Vagina (tissue), 2 donors: ENCODE data around the gene BLNK. TPM values are rescaled to one million over a fixed set of nuclear protein-coding genes. Genes with fewer than 3 reads are reported as not detected.

Experiments
- DNase-seq, 2 donors: peaks; one replicate each; pipeline ENCODE4 v3.0.0-alpha.2; 2017; ENCODE audit errors: extremely low spot score in 2 of 2
- H3K27ac ChIP-seq: fragments of 200-600 bp; sonication (generic); one replicate; pipeline ENCODE4 v1.5.1; 2019
- H3K27me3 ChIP-seq: fragments of 200-600 bp; sonication (generic); one replicate; pipeline ENCODE4 v1.5.1; 2019
- H3K36me3 ChIP-seq, 2 donors: fragments of 200-600 bp; sonication (generic); one replicate each; pipeline ENCODE4 v1.5.1; 2017 to 2019
- H3K4me1 ChIP-seq: fragments of 200-600 bp; sonication (generic); one replicate; pipeline ENCODE4 v1.5.1; 2019
- H3K4me3 ChIP-seq, 2 donors: fragments of 200-600 bp; sonication (generic); 1 replicate in 1 of 2; 2 replicates in 1 of 2; pipeline ENCODE4 v1.5.1; 2016 to 2019
- H3K9me3 ChIP-seq: fragments of 200-600 bp; sonication (generic); one replicate; pipeline ENCODE4 v1.5.1; 2019
- POLR2A ChIP-seq, 2 donors: fragments of 450-650 bp; IDR thresholded peaks; one replicate each; pipeline ENCODE4 v1.6.1; 2017; ENCODE audit warnings: antibody characterized with exemption in 2 of 2, mild to moderate bottlenecking in 2 of 2, moderate library complexity in 2 of 2
- POLR2AphosphoS5 ChIP-seq, 2 donors: sonication (generic); formaldehyde crosslinking; IDR thresholded peaks; one replicate each; pipeline ENCODE4 v1.9.0; 2017; ENCODE audit warnings: antibody characterized with exemption in 2 of 2, mild to moderate bottlenecking in 2 of 2, low read depth in 1 of 2; ENCODE audit not compliant: insufficient read depth in 1 of 2
- intact Hi-C: fragments of 100-400 bp; cut with DNase I; formaldehyde crosslinking; loops from one replicate; pipeline ENCODE4 v1.15.1; 2023
- total RNA-seq: library from RNA; depleted of rRNA; stranded (reverse); fragments of >200 nt; gene quantifications from one replicate; pipeline ENCODE4 v1.2.3, GENCODE V29; 2016
- TF ChIP-seq, protein P1 (sequence below), 3 experiments: fragments of 450-650 bp in 2 of 3; fragments of 200-600 bp in 1 of 3; sonication (generic) in 1 of 3; IDR thresholded peaks; one replicate each; pipeline ENCODE4 v1.5.1; 2017 to 2019; ENCODE audit warnings: antibody characterized with exemption in 3 of 3, mild to moderate bottlenecking in 2 of 3, moderate library complexity in 2 of 3

The BLNK gene
- total RNA-seq, 1 donor from 2014 or later: 8.8 TPM

DNA sequence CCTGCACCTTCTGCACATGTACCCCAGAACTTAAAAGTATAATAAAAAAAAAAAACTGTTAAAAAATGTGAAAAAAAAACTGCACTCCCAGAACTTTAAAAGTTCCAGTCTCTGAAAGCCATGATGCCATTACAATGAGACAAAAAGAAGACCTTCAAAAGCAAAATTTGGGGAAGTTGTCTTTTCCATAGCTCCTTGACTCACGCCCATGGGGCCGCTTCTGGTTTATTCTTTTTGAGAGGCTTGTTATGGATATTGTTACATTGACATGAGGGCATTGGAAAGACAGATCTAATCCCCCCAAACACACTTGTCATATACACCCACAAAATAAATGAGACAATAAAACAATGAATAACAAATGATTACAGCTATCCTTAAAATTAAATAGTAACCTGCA lies 798 bp downstream of the BLNK start:
- H3K36me3 ChIP-seq: no peaks in the 10 kb centered on the region
- intact Hi-C loops: no loop called here
- TF ChIP-seq, protein P1, sequence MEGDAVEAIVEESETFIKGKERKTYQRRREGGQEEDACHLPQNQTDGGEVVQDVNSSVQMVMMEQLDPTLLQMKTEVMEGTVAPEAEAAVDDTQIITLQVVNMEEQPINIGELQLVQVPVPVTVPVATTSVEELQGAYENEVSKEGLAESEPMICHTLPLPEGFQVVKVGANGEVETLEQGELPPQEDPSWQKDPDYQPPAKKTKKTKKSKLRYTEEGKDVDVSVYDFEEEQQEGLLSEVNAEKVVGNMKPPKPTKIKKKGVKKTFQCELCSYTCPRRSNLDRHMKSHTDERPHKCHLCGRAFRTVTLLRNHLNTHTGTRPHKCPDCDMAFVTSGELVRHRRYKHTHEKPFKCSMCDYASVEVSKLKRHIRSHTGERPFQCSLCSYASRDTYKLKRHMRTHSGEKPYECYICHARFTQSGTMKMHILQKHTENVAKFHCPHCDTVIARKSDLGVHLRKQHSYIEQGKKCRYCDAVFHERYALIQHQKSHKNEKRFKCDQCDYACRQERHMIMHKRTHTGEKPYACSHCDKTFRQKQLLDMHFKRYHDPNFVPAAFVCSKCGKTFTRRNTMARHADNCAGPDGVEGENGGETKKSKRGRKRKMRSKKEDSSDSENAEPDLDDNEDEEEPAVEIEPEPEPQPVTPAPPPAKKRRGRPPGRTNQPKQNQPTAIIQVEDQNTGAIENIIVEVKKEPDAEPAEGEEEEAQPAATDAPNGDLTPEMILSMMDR (IDR thresholded peaks at IDR 0.05): no peak
- TF ChIP-seq POLR2AphosphoS5 (IDR thresholded peaks at IDR 0.05; ENCODE audit: insufficient read depth in 1 of 2, low read depth in 1 of 2) (no peak), POLR2A (IDR thresholded peaks at IDR 0.05) (no peak)
- H3K27me3 ChIP-seq: no peaks in the 10 kb centered on the region
- H3K4me1 ChIP-seq: peaks cover 19% of the 10 kb centered on the region
- DNase-seq: no peak
- no peak overlapping the region for H3K27ac ChIP-seq
- H3K9me3 ChIP-seq: no peaks in the 10 kb centered on the region
- H3K4me3 ChIP-seq: peak overlapping the region in 1 of 2 donors; percentile 29

DNA sequence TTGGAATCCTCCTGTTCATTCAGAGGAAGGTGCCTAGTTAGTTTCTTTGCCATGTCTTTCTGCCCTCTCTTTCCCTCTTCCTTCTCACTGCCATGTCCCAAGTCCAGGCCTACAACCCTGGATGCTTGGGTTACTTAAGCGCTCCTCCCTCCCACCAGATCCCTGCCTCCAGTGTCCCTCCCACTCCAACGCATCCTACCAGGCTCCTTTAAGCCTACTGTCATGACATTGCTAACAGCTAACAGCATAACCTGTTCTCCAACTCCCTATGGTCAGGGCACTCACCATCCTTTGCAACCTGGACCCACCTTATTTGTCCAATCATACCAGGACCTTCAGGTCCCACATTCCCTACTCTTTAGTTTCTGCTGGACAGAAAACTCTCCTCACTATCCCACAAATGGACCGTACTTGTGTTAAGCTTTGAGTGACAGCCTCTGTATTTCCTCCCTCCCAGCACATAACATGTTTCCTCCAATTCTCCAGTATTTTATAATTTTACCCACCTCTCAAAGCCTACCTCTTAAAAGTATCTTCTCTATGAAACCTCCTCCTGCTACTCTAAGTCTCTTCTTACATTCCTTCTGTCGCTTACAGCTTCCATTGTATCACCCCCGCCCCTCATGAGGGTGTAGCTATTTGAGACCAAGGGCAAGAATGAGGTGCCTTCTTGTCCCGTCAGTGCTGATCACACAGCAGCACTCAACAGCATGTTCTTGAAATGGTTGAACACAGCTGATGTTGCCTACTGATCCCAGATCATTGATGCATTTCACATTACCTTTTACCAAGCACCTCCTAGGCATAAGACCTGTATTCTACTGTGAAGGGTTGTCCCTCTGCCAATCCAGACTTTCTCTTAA lies 1.7 kb downstream of the BLNK start:
- peaks cover 19% of the 10 kb centered on the region for H3K4me1 ChIP-seq
- peak overlapping the region in 1 of 2 donors; percentile 29 for H3K4me3 ChIP-seq
- TF ChIP-seq, protein P1 (IDR thresholded peaks at IDR 0.05): no peak
- TF ChIP-seq POLR2A (IDR thresholded peaks at IDR 0.05) (no peak), POLR2AphosphoS5 (IDR thresholded peaks at IDR 0.05; ENCODE audit: insufficient read depth in 1 of 2, low read depth in 1 of 2) (no peak)
- no peak overlapping the region for H3K27ac ChIP-seq
- no peaks in the 10 kb centered on the region for H3K27me3 ChIP-seq
- DNase-seq: peak in 1 of 2 donors; percentile 67
- intact Hi-C loops: no loop called here
- H3K9me3 ChIP-seq: no peaks in the 10 kb centered on the region
- no peaks in the 10 kb centered on the region for H3K36me3 ChIP-seq

DNA sequence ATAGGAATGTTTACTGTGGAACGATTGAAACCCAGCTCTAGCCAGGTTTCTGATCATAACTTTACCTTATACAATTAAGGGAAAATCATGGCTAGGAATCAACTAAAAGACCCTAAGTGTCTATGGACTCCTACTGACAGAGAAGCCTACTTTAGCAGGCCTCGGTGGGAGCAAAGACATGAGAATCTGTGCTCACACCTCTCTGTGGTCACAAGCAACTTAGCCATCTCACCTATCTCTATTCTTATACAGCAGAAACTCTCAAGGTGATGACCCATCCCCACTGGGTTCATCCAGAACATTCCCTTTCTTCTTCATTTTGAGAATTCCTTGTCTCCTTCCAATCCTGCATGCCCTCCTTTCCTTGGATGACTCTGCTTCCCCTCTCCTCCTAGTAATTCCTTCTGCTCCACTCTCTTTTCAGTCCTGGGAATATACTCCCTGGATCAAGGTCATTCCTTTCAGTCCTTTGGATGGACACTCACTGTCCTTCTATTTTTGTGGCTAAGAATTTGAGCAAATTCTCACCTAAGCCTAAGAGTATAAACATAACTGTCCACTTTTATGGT lies 2.9 kb downstream of the BLNK start:
- Histone ChIP-seq H3K9me3 (no peaks in the 10 kb centered on the region), H3K27me3 (no peaks in the 10 kb centered on the region), H3K4me3 (no peak overlapping the region), H3K36me3 (no peaks in the 10 kb centered on the region), H3K4me1 (peaks cover 19% of the 10 kb centered on the region), H3K27ac (no peak overlapping the region)
- peak in 1 of 2 donors; percentile 18 for DNase-seq
- intact Hi-C loops: no loop called here
- no peak for TF ChIP-seq POLR2A (IDR thresholded peaks at IDR 0.05)

DNA sequence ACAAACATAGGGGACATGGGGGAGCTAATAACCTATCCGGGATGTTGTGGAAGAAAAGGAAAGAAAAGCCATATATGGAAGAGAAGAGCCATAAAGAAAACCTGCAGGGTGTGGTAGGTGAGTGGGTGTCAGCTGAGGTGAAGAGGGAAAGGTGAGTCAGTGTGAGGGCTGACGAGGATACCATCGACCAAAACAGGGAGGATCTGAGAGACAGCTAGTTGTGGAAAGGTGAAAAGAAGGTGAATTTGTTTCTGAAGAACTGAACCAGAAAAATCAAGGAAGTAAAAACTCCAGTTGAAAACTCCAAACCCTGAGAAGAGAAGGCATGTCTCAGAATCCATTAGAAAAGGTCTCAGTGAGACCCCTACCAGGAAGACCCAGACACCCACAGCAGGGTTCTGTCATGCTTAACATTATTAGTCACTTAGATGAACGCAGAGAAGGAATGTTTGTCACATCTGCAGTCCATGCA lies 4.1 kb downstream of the BLNK start:
- Histone ChIP-seq H3K9me3 (no peaks in the 10 kb centered on the region), H3K4me3 (no peak overlapping the region), H3K4me1 (peaks cover 7% of the 10 kb centered on the region), H3K27ac (no peak overlapping the region), H3K27me3 (no peaks in the 10 kb centered on the region), H3K36me3 (no peaks in the 10 kb centered on the region)
- DNase-seq: peak in 1 of 2 donors; percentile 16
- TF ChIP-seq, protein P1 (IDR thresholded peaks at IDR 0.05): no peak
- no peak for TF ChIP-seq POLR2A (IDR thresholded peaks at IDR 0.05)
- no peak for TF ChIP-seq POLR2AphosphoS5 (IDR thresholded peaks at IDR 0.05; ENCODE audit: insufficient read depth in 1 of 2, low read depth in 1 of 2)
- intact Hi-C loops: no loop called here

DNA sequence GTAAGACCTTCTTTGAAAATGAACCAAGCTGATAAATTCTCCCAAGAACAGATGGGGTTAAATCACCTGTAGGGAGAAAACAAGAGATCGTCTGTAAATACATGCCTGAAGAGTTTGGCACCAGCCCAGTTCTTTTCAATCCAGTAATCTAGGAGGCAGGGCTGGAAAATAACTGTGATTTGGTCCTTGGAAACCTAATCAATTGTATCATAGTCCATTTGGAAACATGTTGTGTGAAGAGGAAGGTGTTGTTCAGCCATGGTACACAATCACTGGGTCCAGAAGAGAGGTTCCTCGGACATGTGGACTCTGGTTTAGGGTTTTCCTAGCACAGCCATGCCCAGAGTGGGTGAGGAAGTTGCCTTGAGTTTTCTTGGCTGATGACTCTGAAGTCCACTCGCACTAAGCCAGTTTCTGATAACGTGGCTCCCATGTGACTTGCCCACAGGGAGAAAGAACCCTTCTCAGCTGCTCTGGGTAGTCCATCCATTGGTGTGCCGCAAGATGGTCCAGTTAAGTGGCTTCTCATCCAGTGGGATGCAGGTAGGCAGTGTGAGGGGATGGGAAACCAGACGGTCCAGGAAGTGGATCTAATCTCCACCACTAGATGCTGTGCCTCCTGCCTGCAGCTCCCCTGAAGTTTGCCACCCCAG lies 5.1 kb downstream of the BLNK start:
- H3K27me3 ChIP-seq: no peaks in the 10 kb centered on the region
- intact Hi-C loops: no loop called here
- H3K4me3 ChIP-seq: no peak overlapping the region
- no peaks in the 10 kb centered on the region for H3K4me1 ChIP-seq
- peak in 1 of 2 donors; percentile 58 for DNase-seq
- H3K9me3 ChIP-seq: no peaks in the 10 kb centered on the region
- TF ChIP-seq POLR2AphosphoS5 (IDR thresholded peaks at IDR 0.05; ENCODE audit: insufficient read depth in 1 of 2, low read depth in 1 of 2) (no peak), POLR2A (IDR thresholded peaks at IDR 0.05) (no peak)
- TF ChIP-seq, protein P1 (IDR thresholded peaks at IDR 0.05): no peak
- no peak overlapping the region for H3K27ac ChIP-seq
- no peaks in the 10 kb centered on the region for H3K36me3 ChIP-seq
